Hepatocyte (in vitro differentiated cells): ENCODE measurements around the gene NCOA3. TPM values are rescaled to one million over a fixed set of nuclear protein-coding genes. Genes with fewer than 3 reads are reported as not detected.

Experiments
- DNase-seq: peaks from one replicate; pipeline ENCODE4 v3.0.0-alpha.2; 2016; ENCODE audit warnings: low spot score
- H2AFZ ChIP-seq: fragments of 200-600 bp; sonication (generic); 2 replicates; pipeline ENCODE4 v1.6.0; 2016; ENCODE audit warnings: antibody characterized with exemption, mild to moderate bottlenecking
- H3K27ac ChIP-seq: fragments of 200-600 bp; sonication (generic); 2 replicates; pipeline ENCODE4 v1.5.1; 2016; ENCODE audit warnings: mild to moderate bottlenecking
- H3K27me3 ChIP-seq: fragments of 200-600 bp; sonication (generic); 2 replicates; pipeline ENCODE4 v1.6.1; 2016
- H3K36me3 ChIP-seq: fragments of 200-600 bp; sonication (generic); replicated peaks from 2 replicates; pipeline ENCODE4 v1.5.1; 2016; ENCODE audit warnings: low read depth; ENCODE audit not compliant: insufficient read depth
- H3K4me1 ChIP-seq: fragments of 200-600 bp; sonication (generic); 2 replicates; pipeline ENCODE4 v1.5.1; 2016; ENCODE audit warnings: mild to moderate bottlenecking, moderate library complexity; ENCODE audit not compliant: insufficient read depth
- H3K4me2 ChIP-seq: fragments of 200-600 bp; sonication (generic); 2 replicates; pipeline ENCODE4 v1.6.0; 2016
- H3K4me3 ChIP-seq: fragments of 200-600 bp; sonication (generic); 2 replicates; pipeline ENCODE4 v1.5.1; 2016; ENCODE audit warnings: mild to moderate bottlenecking
- H3K79me2 ChIP-seq: fragments of 200-600 bp; sonication (generic); 2 replicates; pipeline ENCODE4 v1.6.0; 2017; ENCODE audit warnings: mild to moderate bottlenecking
- H3K9me2 ChIP-seq: fragments of 200-600 bp; sonication (generic); replicated peaks from 2 replicates; pipeline ENCODE4 v1.6.0; 2017; ENCODE audit warnings: mild to moderate bottlenecking; ENCODE audit not compliant: insufficient read depth
- H3K9me3 ChIP-seq: fragments of 200-600 bp; sonication (generic); 2 replicates; pipeline ENCODE4 v1.5.1; 2016; ENCODE audit warnings: low read depth, mild to moderate bottlenecking
- H4K20me1 ChIP-seq: fragments of 200-600 bp; sonication (generic); 2 replicates; pipeline ENCODE4 v1.6.0; 2016; ENCODE audit warnings: mild to moderate bottlenecking; ENCODE audit not compliant: insufficient read depth, poor library complexity, severe bottlenecking
- CTCF ChIP-seq: fragments of 200-600 bp; sonication (generic); IDR thresholded peaks from 2 replicates; pipeline ENCODE4 v1.5.1; 2016; ENCODE audit warnings: antibody characterized with exemption, mild to moderate bottlenecking; ENCODE audit not compliant: poor library complexity
- EZH2 ChIP-seq: fragments of 200-600 bp; sonication (generic); IDR thresholded peaks from 2 replicates; pipeline ENCODE4 v1.6.1; 2016; ENCODE audit warnings: antibody characterized with exemption, mild to moderate bottlenecking, borderline replicate concordance
- EZH2phosphoT487 ChIP-seq: fragments of 200-600 bp; sonication (generic); IDR thresholded peaks from one replicate; pipeline ENCODE4 v1.6.1; 2018; ENCODE audit warnings: antibody characterized with exemption, mild to moderate bottlenecking, low read depth, moderate library complexity; ENCODE audit not compliant: unreplicated experiment, severe bottlenecking
- WGBS: methylation state at CpG from one replicate; pipeline ENCODE4 v1.1.6; 2016; ENCODE audit warnings: low lambda C conversion rate; ENCODE audit errors: missing lambda C conversion rate; 5-methylcytosine and 5-hydroxymethylcytosine counted together
- polyA plus RNA-seq: library from polyadenylated mRNA; unstranded; fragments of >200 nt; fragmentation: Nextera tagmentation; extraction: Ambion mirVana; gene quantifications from 2 replicates; pipeline ENCODE4 v1.2.1, GENCODE V29; 2016
- total RNA-seq: library from RNA; depleted of rRNA; stranded (reverse); fragments of >200 nt; gene quantifications from 2 replicates; pipeline ENCODE4 v1.2.3, GENCODE V29; 2014

NCOA3 gene
- total and polyA plus RNA-seq, 2 experiments from 2014 or later, result 12.7 to 28.6 TPM

DNA sequence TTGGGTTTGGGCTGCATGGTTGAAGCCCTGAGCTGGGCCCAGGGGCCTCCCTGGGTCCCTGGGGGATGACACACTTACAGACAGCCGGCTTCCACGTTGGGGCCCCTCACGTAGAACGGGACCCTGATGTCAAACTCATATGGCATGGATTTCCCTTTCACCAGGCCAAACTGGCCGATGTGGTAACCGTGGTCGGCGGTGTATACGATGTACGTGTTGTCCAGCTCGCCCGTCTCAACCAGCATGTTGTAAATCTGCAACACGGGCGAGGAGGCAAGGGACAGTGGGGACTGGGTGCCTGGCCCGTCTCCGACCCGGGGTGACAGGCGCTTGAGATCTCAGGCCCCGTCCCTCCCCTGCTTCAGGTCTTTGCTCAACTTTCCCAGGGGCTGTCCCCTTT, 181.2 kb downstream of the NCOA3 start:
- Histone ChIP-seq H3K9me3 (no peaks in the 10 kb centered on the region), H4K20me1 (no peaks in the 10 kb centered on the region), H2AFZ (no peak overlapping the region), H3K79me2 (no peaks in the 10 kb centered on the region), H3K9me2 (no peaks in the 10 kb centered on the region), H3K27ac (no peak overlapping the region), H3K4me3 (no peak overlapping the region), H3K4me1 (no peaks in the 10 kb centered on the region), H3K36me3 (no peaks in the 10 kb centered on the region), H3K4me2 (no peak overlapping the region), H3K27me3 (no peaks in the 10 kb centered on the region)
- TF ChIP-seq EZH2, result no peak
- 96% methylated on average over 19 of the region's 19 CpGs for WGBS
- no peak for DNase-seq

DNA sequence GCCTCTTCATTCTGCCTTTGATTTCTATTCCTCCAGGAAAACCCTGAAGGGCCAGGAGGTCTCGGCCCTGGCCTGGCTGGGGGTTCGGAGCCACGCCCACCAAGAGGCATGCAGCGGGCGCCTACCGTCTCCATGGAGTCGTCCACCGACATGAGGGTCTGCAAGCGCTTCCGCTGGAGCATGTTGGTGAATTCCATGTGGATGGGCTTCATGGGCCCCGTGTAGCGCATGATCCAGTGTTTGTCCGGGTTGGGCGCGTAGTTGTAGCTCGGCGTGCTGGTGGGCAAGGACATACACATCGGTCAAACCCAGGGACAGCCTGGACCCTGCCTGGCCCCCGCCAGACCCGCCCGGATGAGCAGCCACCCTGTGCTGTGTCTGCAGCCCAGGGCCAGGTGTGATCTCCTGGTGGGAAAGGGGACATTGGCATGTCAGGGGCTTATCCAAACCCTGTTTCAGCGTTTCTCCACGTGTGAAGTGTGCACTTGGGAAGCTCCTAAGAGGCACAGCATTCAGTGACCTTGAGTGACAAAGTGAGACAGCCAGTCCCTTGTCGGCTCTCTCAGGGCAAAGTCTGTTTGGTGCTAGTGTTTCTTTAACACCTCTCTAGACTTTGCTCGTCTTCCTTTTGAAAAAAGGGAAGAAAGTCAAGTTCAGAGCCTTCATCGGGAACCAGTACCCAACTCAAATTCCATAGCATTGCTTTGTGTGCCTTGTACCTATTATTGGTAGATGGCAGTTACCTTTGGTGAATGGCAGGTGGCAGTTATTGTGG, 182.8 kb downstream of the NCOA3 start:
- 90% methylated on average over 25 of the region's 26 CpGs for WGBS
- no peaks in the 10 kb centered on the region for H3K9me3 ChIP-seq
- peak; percentile 34 for DNase-seq
- no peak overlapping the region for H2AFZ ChIP-seq
- H3K27me3 ChIP-seq, result no peaks in the 10 kb centered on the region
- H4K20me1 ChIP-seq, result no peaks in the 10 kb centered on the region
- H3K27ac ChIP-seq, result no peak overlapping the region
- no peaks in the 10 kb centered on the region for H3K79me2 ChIP-seq
- no peak overlapping the region for H3K4me2 ChIP-seq
- no peak overlapping the region for H3K4me3 ChIP-seq
- H3K36me3 ChIP-seq, result no peaks in the 10 kb centered on the region
- no peaks in the 10 kb centered on the region for H3K9me2 ChIP-seq
- H3K4me1 ChIP-seq, result no peaks in the 10 kb centered on the region
- TF ChIP-seq EZH2phosphoT487, result no peak
- TF ChIP-seq EZH2, result no peak
- TF ChIP-seq CTCF, result no peak

- no peak overlapping the region for H2AFZ ChIP-seq
- TF ChIP-seq EZH2phosphoT487, result no peak
- no peak for TF ChIP-seq CTCF
- no peak for TF ChIP-seq EZH2
- H3K4me1 ChIP-seq, result no peaks in the 10 kb centered on the region
- no peaks in the 10 kb centered on the region for H4K20me1 ChIP-seq
- no peaks in the 10 kb centered on the region for H3K9me2 ChIP-seq
- H3K27me3 ChIP-seq, result no peaks in the 10 kb centered on the region
- H3K4me2 ChIP-seq, result no peak overlapping the region
- H3K4me3 ChIP-seq, result no peak overlapping the region
- DNase-seq, result peak; percentile 63
- 71% methylated on average over 14 of the region's 14 CpGs for WGBS
- no peak overlapping the region for H3K27ac ChIP-seq
- no peaks in the 10 kb centered on the region for H3K79me2 ChIP-seq
- H3K36me3 ChIP-seq, result no peaks in the 10 kb centered on the region
- peaks cover 3% of the 10 kb centered on the region for H3K9me3 ChIP-seq
These were observed 184.9 kb downstream of the NCOA3 start for GRCh38 chr20:47686545-47686944.

- H3K27me3 ChIP-seq, result no peaks in the 10 kb centered on the region
- DNase-seq, result no peak
- no peaks in the 10 kb centered on the region for H4K20me1 ChIP-seq
- H3K27ac ChIP-seq, result no peak overlapping the region
- peaks cover 4% of the 10 kb centered on the region for H3K9me3 ChIP-seq
- no peak overlapping the region for H3K4me3 ChIP-seq
- H3K36me3 ChIP-seq, result no peaks in the 10 kb centered on the region
- H3K9me2 ChIP-seq, result no peaks in the 10 kb centered on the region
- H3K4me2 ChIP-seq, result no peak overlapping the region
- H3K79me2 ChIP-seq, result no peaks in the 10 kb centered on the region
- H2AFZ ChIP-seq, result no peak overlapping the region
- TF ChIP-seq EZH2phosphoT487 (no peak), EZH2 (no peak), CTCF (no peak)
- WGBS, result 96% methylated on average over 19 of the region's 20 CpGs
- no peaks in the 10 kb centered on the region for H3K4me1 ChIP-seq
These were observed 185.7 kb downstream of the NCOA3 start for GRCh38 chr20:47687095-47687987.
